Liver (tissue), 9 donors: Measurements from ENCODE around the gene SLCO2A1. TPM values are rescaled to one million over a fixed set of nuclear protein-coding genes. Genes with fewer than 3 reads are reported as not detected.

Experiments used
- DNase-seq: peaks from one replicate; pipeline ENCODE4 v3.0.0-alpha.2; 2017; ENCODE audit warnings: low spot score
- H3K27ac ChIP-seq, 2 donors: one replicate each; pipeline ENCODE4 v1.7.0; 2013; ENCODE audit warnings: inconsistent platforms in 2 of 2, low read length in 2 of 2, control low read depth in 1 of 2, low read depth in 1 of 2, mild to moderate bottlenecking in 1 of 2
- H3K27me3 ChIP-seq, 4 donors: one replicate each; pipeline versions ENCODE4 v1.6.1 to v1.7.0; 2013; ENCODE audit warnings: low read length in 3 of 4, inconsistent platforms in 1 of 4, mild to moderate bottlenecking in 1 of 4, moderate library complexity in 1 of 4; ENCODE audit not compliant: control insufficient read depth in 4 of 4, insufficient read depth in 4 of 4
- H3K36me3 ChIP-seq, 4 donors: one replicate each; pipeline versions ENCODE4 v1.6.1 to v1.7.0; 2013; ENCODE audit warnings: low read length in 3 of 4, mild to moderate bottlenecking in 3 of 4, low read depth in 1 of 4, moderate library complexity in 1 of 4; ENCODE audit not compliant: control insufficient read depth in 4 of 4, insufficient read depth in 3 of 4
- H3K4me1 ChIP-seq, 4 donors: one replicate each; pipeline versions ENCODE4 v1.6.1 to v1.7.0; 2013; ENCODE audit warnings: low read length in 3 of 4, mild to moderate bottlenecking in 3 of 4, moderate library complexity in 1 of 4; ENCODE audit not compliant: control insufficient read depth in 4 of 4, insufficient read depth in 4 of 4
- H3K4me3 ChIP-seq, 3 donors: one replicate each; pipeline versions ENCODE4 v1.6.1 to v1.7.0; 2013; ENCODE audit warnings: low read length in 3 of 3, control low read depth in 1 of 3, low read depth in 1 of 3, mild to moderate bottlenecking in 1 of 3
- H3K9ac ChIP-seq, 2 donors: one replicate each; pipeline ENCODE4 v1.7.0; 2013; ENCODE audit warnings: low read length in 2 of 2, mild to moderate bottlenecking in 2 of 2, moderate library complexity in 2 of 2, control low read depth in 1 of 2, low read depth in 1 of 2
- H3K9me3 ChIP-seq, 4 donors: one replicate each; pipeline versions ENCODE4 v1.6.1 to v1.7.0; 2013; ENCODE audit warnings: low read length in 3 of 4; ENCODE audit not compliant: control insufficient read depth in 4 of 4
- FOXA1 ChIP-seq: IDR thresholded peaks from 2 replicates; pipeline ENCODE4 v1.6.1; 2016; ENCODE audit warnings: antibody characterized with exemption
- FOXA2 ChIP-seq: IDR thresholded peaks from 2 replicates; pipeline ENCODE4 v1.6.1; 2016; ENCODE audit warnings: antibody characterized with exemption
- GABPA ChIP-seq, 2 donors: IDR thresholded peaks in 1 of 2; conservative IDR thresholded peaks in 1 of 2; 2 replicates each; pipeline ENCODE4 v1.6.1; 2016; ENCODE audit warnings: antibody characterized with exemption in 2 of 2, mild to moderate bottlenecking in 1 of 2, moderate library complexity in 1 of 2
- HNF4A ChIP-seq, 2 donors: conservative IDR thresholded peaks; 2 replicates each; pipeline ENCODE4 v1.6.1; 2016; ENCODE audit warnings: antibody characterized with exemption in 2 of 2, mild to moderate bottlenecking in 2 of 2
- HNF4G ChIP-seq: IDR thresholded peaks from 2 replicates; pipeline ENCODE4 v1.6.1; 2016; ENCODE audit warnings: antibody characterized with exemption
- JUND ChIP-seq, 2 donors: IDR thresholded peaks; 2 replicates each; pipeline ENCODE4 v1.6.1; 2016; ENCODE audit warnings: antibody characterized with exemption in 2 of 2
- NR2F2 ChIP-seq: IDR thresholded peaks from 2 replicates; pipeline ENCODE4 v1.6.1; 2016; ENCODE audit warnings: antibody characterized with exemption
- RXRA ChIP-seq, 2 donors: IDR thresholded peaks; 2 replicates each; pipeline ENCODE4 v1.6.1; 2017 to 2018; ENCODE audit warnings: antibody characterized with exemption in 2 of 2, mild to moderate bottlenecking in 1 of 2
- SP1 ChIP-seq: IDR thresholded peaks from 2 replicates; pipeline ENCODE4 v1.6.1; 2018; ENCODE audit warnings: antibody characterized with exemption, mild to moderate bottlenecking
- TAF1 ChIP-seq: conservative IDR thresholded peaks from 2 replicates; pipeline ENCODE4 v1.6.1; 2016; ENCODE audit warnings: antibody characterized with exemption, mild to moderate bottlenecking
- YY1 ChIP-seq: IDR thresholded peaks from 2 replicates; pipeline ENCODE4 v1.6.1; 2016; ENCODE audit warnings: antibody characterized with exemption, mild to moderate bottlenecking
- WGBS: extraction: QIAGEN DNeasy Blood & Tissue Kit; methylation state at CpG from one replicate; pipeline ENCODE4 v1.1.7; 2013; 5-methylcytosine and 5-hydroxymethylcytosine counted together
- polyA plus RNA-seq, 2 donors: library from polyadenylated mRNA; stranded (reverse) in 1 of 2; unstranded in 1 of 2; fragments of 200-250 nt in 1 of 2; fragments of >200 nt in 1 of 2; fragmentation: Nextera tagmentation in 1 of 2; extraction: Ambion mirVana in 1 of 2; gene quantifications; one replicate each; pipeline versions ENCODE4 v1.2.1 to v1.2.3, GENCODE V29; 2013 to 2015
- total RNA-seq, 2 donors: library from RNA; depleted of rRNA; stranded (reverse); fragments of >200 nt; gene quantifications; one replicate each; pipeline ENCODE4 v1.2.3, GENCODE V29; 2014
- TF ChIP-seq, protein P1 (sequence below): IDR thresholded peaks from 2 replicates; pipeline ENCODE4 v1.6.1; 2016; ENCODE audit warnings: antibody characterized with exemption
- TF ChIP-seq, protein P2 (sequence below): IDR thresholded peaks from 2 replicates; pipeline ENCODE4 v1.6.1; 2016; ENCODE audit warnings: antibody characterized with exemption
- TF ChIP-seq, protein P3 (sequence below): fragments of 150-350 bp; IDR thresholded peaks from 2 replicates; pipeline ENCODE4 v1.5.1; 2017; ENCODE audit warnings: improper control_type of control experiment, low read depth, low read length; ENCODE audit not compliant: missing input control
- donor health status: healthy.
- donor health status: healthy.
- donor health status: healthy.
- donor health status: healthy.
- donor health status: healthy.

Gene SLCO2A1
- total and polyA plus RNA-seq, 4 donors, result 0.56 to 3.1 (median 2.2) TPM

DNA sequence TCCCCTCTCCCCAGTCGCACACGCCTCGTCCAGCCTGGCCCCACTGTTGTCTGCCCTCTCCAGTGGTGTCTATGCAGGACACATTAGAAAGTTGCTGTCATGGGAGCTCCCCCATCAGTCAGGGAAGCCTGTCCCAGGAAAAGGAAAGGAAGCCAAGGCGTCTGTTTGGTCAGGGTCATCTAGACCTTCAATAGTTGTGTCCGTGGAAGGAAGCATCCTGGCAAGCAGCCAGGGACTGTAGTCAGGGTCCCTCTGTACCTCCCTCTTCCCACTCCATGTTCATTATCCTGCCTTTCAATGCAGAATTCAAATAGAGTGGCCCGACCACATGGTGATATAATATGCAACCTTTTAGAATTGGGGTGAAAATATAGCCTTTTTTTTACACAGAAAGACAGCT is 73.4 kb downstream of the SLCO2A1 start:
- H3K36me3 ChIP-seq, result no peaks in the 10 kb centered on the region
- WGBS, result 68% methylated on average over 6 of the region's 6 CpGs
- TF ChIP-seq NR2F2 (peak; percentile 61), JUND (IDR thresholded peaks at IDR 0.05) (no peak)
- H3K4me1 ChIP-seq, result no peaks in the 10 kb centered on the region
- no peaks in the 10 kb centered on the region for H3K9me3 ChIP-seq
- H3K9ac ChIP-seq, result no peak overlapping the region
- DNase-seq, result no peak
- H3K27ac ChIP-seq, result no peak overlapping the region
- H3K27me3 ChIP-seq, result no peaks in the 10 kb centered on the region
- H3K4me3 ChIP-seq, result no peak overlapping the region

DNA sequence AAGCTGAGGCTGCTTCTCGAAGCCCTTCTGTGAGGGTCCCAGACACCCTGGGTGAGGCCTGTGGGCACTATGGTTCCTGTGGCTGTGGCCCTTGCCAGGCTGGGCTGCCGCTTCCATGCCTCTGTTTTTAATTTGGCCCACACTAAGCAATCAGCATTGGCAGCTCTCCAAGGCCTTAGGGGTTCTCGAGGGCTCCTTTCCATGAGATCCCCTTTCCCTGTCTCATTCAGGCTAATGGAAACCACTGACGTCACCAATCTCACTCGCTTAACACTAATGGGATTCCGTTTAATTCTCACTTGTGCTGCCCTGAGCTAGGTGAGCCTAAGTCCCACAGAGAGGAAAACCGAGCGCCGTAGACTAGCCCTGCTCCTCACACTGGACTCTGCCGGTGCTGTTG is 73.8 kb downstream of the SLCO2A1 start:
- no peaks in the 10 kb centered on the region for H3K36me3 ChIP-seq
- no peak overlapping the region for H3K4me3 ChIP-seq
- WGBS, result 89% methylated on average over 10 of the region's 10 CpGs
- no peak for TF ChIP-seq GABPA (IDR thresholded peaks at IDR 0.05 in 1 of 2, conservative IDR thresholded peaks at IDR 0.05 in 1 of 2)
- TF ChIP-seq FOXA1, result no peak
- no peak for TF ChIP-seq FOXA2
- no peak for TF ChIP-seq HNF4G
- TF ChIP-seq TAF1, result no peak
- no peak for TF ChIP-seq HNF4A (conservative IDR thresholded peaks at IDR 0.05)
- TF ChIP-seq, protein P1, sequence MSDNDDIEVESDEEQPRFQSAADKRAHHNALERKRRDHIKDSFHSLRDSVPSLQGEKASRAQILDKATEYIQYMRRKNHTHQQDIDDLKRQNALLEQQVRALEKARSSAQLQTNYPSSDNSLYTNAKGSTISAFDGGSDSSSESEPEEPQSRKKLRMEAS, result no peak
- H3K9ac ChIP-seq, result no peak overlapping the region
- H3K9me3 ChIP-seq, result no peaks in the 10 kb centered on the region
- no peaks in the 10 kb centered on the region for H3K4me1 ChIP-seq
- no peaks in the 10 kb centered on the region for H3K27me3 ChIP-seq
- no peak overlapping the region for H3K27ac ChIP-seq
- DNase-seq, result no peak

DNA sequence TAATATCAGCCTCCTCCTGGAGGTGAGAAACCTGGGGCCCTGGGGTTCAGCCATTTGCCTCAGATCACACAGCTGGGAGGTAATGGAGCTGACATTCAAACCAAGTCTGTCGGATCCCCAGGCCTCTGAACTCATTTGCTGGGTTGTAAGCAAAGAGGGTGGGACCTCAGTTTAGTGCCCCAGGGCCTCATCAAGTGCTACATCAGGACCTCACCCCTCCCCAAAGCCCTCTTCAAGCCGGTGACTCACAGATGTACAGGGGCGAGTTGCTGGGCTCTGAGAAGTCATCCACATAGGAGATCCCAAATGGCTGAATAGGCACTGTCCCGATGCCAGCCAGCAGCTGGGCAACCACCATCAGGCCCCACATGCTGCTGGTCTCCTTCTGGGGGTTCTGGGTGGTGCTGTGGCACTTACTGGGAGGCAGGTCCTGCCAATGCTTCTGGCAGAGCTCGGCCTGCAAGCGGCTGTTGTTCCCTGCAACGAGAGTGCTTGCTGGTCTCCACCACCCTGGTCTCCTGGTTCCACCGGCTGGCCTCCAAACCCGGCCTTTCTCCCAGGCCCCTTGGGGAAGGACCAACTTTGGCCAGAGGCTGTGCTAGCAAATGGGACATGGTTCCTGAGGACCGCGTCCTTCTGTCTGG is 74.9 kb downstream of the SLCO2A1 start:
- no peak for DNase-seq
- 94% methylated on average over 11 of the region's 11 CpGs for WGBS
- H3K4me3 ChIP-seq, result no peak overlapping the region

More for the DNA sequence above, 74.9 kb downstream of the SLCO2A1 start:
- Histone ChIP-seq H3K4me1 (no peaks in the 10 kb centered on the region), H3K9me3 (no peaks in the 10 kb centered on the region), H3K27me3 (no peaks in the 10 kb centered on the region), H3K27ac (no peak overlapping the region), H3K36me3 (no peaks in the 10 kb centered on the region), H3K9ac (no peak overlapping the region)
- TF ChIP-seq SP1 (no peak), HNF4A (conservative IDR thresholded peaks at IDR 0.05) (no peak), YY1 (no peak), HNF4G (no peak), RXRA (IDR thresholded peaks at IDR 0.05) (no peak), NR2F2 (no peak), GABPA (IDR thresholded peaks at IDR 0.05 in 1 of 2, conservative IDR thresholded peaks at IDR 0.05 in 1 of 2) (no peak)
- TF ChIP-seq, protein P1, result no peak
- TF ChIP-seq, protein P2, sequence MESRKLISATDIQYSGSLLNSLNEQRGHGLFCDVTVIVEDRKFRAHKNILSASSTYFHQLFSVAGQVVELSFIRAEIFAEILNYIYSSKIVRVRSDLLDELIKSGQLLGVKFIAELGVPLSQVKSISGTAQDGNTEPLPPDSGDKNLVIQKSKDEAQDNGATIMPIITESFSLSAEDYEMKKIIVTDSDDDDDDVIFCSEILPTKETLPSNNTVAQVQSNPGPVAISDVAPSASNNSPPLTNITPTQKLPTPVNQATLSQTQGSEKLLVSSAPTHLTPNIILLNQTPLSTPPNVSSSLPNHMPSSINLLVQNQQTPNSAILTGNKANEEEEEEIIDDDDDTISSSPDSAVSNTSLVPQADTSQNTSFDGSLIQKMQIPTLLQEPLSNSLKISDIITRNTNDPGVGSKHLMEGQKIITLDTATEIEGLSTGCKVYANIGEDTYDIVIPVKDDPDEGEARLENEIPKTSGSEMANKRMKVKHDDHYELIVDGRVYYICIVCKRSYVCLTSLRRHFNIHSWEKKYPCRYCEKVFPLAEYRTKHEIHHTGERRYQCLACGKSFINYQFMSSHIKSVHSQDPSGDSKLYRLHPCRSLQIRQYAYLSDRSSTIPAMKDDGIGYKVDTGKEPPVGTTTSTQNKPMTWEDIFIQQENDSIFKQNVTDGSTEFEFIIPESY, result no peak
- TF ChIP-seq, protein P3, sequence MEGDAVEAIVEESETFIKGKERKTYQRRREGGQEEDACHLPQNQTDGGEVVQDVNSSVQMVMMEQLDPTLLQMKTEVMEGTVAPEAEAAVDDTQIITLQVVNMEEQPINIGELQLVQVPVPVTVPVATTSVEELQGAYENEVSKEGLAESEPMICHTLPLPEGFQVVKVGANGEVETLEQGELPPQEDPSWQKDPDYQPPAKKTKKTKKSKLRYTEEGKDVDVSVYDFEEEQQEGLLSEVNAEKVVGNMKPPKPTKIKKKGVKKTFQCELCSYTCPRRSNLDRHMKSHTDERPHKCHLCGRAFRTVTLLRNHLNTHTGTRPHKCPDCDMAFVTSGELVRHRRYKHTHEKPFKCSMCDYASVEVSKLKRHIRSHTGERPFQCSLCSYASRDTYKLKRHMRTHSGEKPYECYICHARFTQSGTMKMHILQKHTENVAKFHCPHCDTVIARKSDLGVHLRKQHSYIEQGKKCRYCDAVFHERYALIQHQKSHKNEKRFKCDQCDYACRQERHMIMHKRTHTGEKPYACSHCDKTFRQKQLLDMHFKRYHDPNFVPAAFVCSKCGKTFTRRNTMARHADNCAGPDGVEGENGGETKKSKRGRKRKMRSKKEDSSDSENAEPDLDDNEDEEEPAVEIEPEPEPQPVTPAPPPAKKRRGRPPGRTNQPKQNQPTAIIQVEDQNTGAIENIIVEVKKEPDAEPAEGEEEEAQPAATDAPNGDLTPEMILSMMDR, result no peak
